ENCODE measurements around the gene PLXNC1.

The PLXNC1 gene

GRCh38 chr12:94305130-94305957, 157.0 kb downstream of the PLXNC1 start:
- H3K4me3 ChIP-seq (ENCODE audit: low read length, poor library complexity, severe bottlenecking): no peak overlapping the region
- no peaks in the 10 kb centered on the region for H3K9me2 ChIP-seq (replicated peaks; ENCODE audit: low read depth, low read length)
- no peaks in the 10 kb centered on the region for H3K27me3 ChIP-seq (ENCODE audit: insufficient read depth, low read length, poor library complexity, severe bottlenecking)
- H3K9ac ChIP-seq (ENCODE audit: low read depth, low read length, poor library complexity, severe bottlenecking): no peak overlapping the region
- no peaks in the 10 kb centered on the region for H3F3A ChIP-seq (ENCODE audit: low read depth)
- no peaks in the 10 kb centered on the region for H3K79me2 ChIP-seq (ENCODE audit: insufficient read depth, low read length)
- H3K4me2 ChIP-seq (ENCODE audit: low read depth, low read length, poor library complexity, severe bottlenecking): no peak overlapping the region
- H3K36me3 ChIP-seq (ENCODE audit: insufficient read depth, low read length): peaks cover 79% of the 10 kb centered on the region
- TF ChIP-seq CTCF (conservative IDR thresholded peaks at IDR 0.05; ENCODE audit: low read length): no peak
- no peak for TF ChIP-seq EZH2phosphoT487 (IDR thresholded peaks at IDR 0.05; ENCODE audit: borderline replicate concordance)
- no peaks in the 10 kb centered on the region for H3K9me3 ChIP-seq (ENCODE audit: insufficient read depth, low read depth, low read length)
- no peaks in the 10 kb centered on the region for H4K20me1 ChIP-seq (ENCODE audit: insufficient read depth, low read length, poor library complexity, severe bottlenecking)
- no peaks in the 10 kb centered on the region for H3K4me1 ChIP-seq (ENCODE audit: insufficient read depth, low read length, poor library complexity, severe bottlenecking)
- H2AFZ ChIP-seq (ENCODE audit: low read length): no peak overlapping the region

- Histone ChIP-seq H3K9ac (ENCODE audit: low read depth, low read length, poor library complexity, severe bottlenecking) (no peak overlapping the region), H3K9me3 (ENCODE audit: insufficient read depth, low read depth, low read length) (no peaks in the 10 kb centered on the region), H4K20me1 (ENCODE audit: insufficient read depth, low read length, poor library complexity, severe bottlenecking) (no peaks in the 10 kb centered on the region), H2AFZ (ENCODE audit: low read length) (no peak overlapping the region), H3K4me1 (ENCODE audit: insufficient read depth, low read length, poor library complexity, severe bottlenecking) (no peaks in the 10 kb centered on the region), H3K36me3 (ENCODE audit: insufficient read depth, low read length) (peaks cover 56% of the 10 kb centered on the region), H3F3A (ENCODE audit: low read depth) (no peaks in the 10 kb centered on the region), H3K79me2 (ENCODE audit: insufficient read depth, low read length) (no peaks in the 10 kb centered on the region), H3K4me2 (ENCODE audit: low read depth, low read length, poor library complexity, severe bottlenecking) (no peak overlapping the region), H3K4me3 (ENCODE audit: low read length, poor library complexity, severe bottlenecking) (no peak overlapping the region), H3K27me3 (ENCODE audit: insufficient read depth, low read length, poor library complexity, severe bottlenecking) (no peaks in the 10 kb centered on the region), H3K9me2 (replicated peaks; ENCODE audit: low read depth, low read length) (no peaks in the 10 kb centered on the region)
- TF ChIP-seq CTCF (conservative IDR thresholded peaks at IDR 0.05; ENCODE audit: low read length) (no peak), EZH2phosphoT487 (IDR thresholded peaks at IDR 0.05; ENCODE audit: borderline replicate concordance) (no peak)
Measured at GRCh38 chr12:94308612-94309011, 160.2 kb downstream of the PLXNC1 start.

- H4K20me1 ChIP-seq (ENCODE audit: insufficient read depth, low read length, poor library complexity, severe bottlenecking): no peaks in the 10 kb centered on the region
- H3K4me1 ChIP-seq (ENCODE audit: insufficient read depth, low read length, poor library complexity, severe bottlenecking): no peaks in the 10 kb centered on the region
- H3K36me3 ChIP-seq (ENCODE audit: insufficient read depth, low read length): peaks cover 49% of the 10 kb centered on the region
- no peaks in the 10 kb centered on the region for H3F3A ChIP-seq (ENCODE audit: low read depth)
- H3K9me2 ChIP-seq (replicated peaks; ENCODE audit: low read depth, low read length): no peaks in the 10 kb centered on the region
- H3K27me3 ChIP-seq (ENCODE audit: insufficient read depth, low read length, poor library complexity, severe bottlenecking): no peaks in the 10 kb centered on the region
- no peak overlapping the region for H3K4me3 ChIP-seq (ENCODE audit: low read length, poor library complexity, severe bottlenecking)
- no peak overlapping the region for H2AFZ ChIP-seq (ENCODE audit: low read length)
- no peaks in the 10 kb centered on the region for H3K79me2 ChIP-seq (ENCODE audit: insufficient read depth, low read length)
- H3K9ac ChIP-seq (ENCODE audit: low read depth, low read length, poor library complexity, severe bottlenecking): no peak overlapping the region
- H3K9me3 ChIP-seq (ENCODE audit: insufficient read depth, low read depth, low read length): no peaks in the 10 kb centered on the region
- TF ChIP-seq EZH2phosphoT487 (IDR thresholded peaks at IDR 0.05; ENCODE audit: borderline replicate concordance) (no peak), CTCF (conservative IDR thresholded peaks at IDR 0.05; ENCODE audit: low read length) (no peak)
- no peak overlapping the region for H3K4me2 ChIP-seq (ENCODE audit: low read depth, low read length, poor library complexity, severe bottlenecking)
Measured at GRCh38 chr12:94309373-94309772, 161.0 kb downstream of the PLXNC1 start.

Data from Loucy (cell line).